CD4-positive, alpha-beta T cell treated with Interleukin-15 for 1 hour (primary cell): Measurements from ENCODE around the gene CHRNA3.

ENCODE experiments used
- DNase-seq: peaks from one replicate; pipeline ENCODE4 v3.0.0-alpha.2; 2020

CHRNA3 gene

GRCh38 chr15:78620527-78621421, at the start of gene CHRNA3:
TSS of gene CHRNA3 (minus strand) at chr15:78620996. CDS start at chr15:78620794, 202 bp downstream.
- no peak for DNase-seq

- DNase-seq: no peak
Measured at GRCh38 chr15:78668987-78669386, 48.2 kb upstream of the CHRNA3 start.

- DNase-seq: no peak
Measured at GRCh38 chr15:78667578-78668236, 46.9 kb upstream of the CHRNA3 start.

- no peak for DNase-seq
Measured at GRCh38 chr15:78666010-78666409, 45.2 kb upstream of the CHRNA3 start.

GRCh38 chr15:78663703-78664102, 42.9 kb upstream of the CHRNA3 start:
- DNase-seq: no peak

GRCh38 chr15:78662028-78662427, 41.2 kb upstream of the CHRNA3 start:
- no peak for DNase-seq

GRCh38 chr15:78661001-78661400, 40.2 kb upstream of the CHRNA3 start:
- DNase-seq: no peak

- DNase-seq: no peak
Measured at GRCh38 chr15:78660584-78660983, 39.8 kb upstream of the CHRNA3 start.

GRCh38 chr15:78658823-78659222, 38.0 kb upstream of the CHRNA3 start:
- no peak for DNase-seq

- no peak for DNase-seq
Measured at GRCh38 chr15:78654272-78654671, 33.5 kb upstream of the CHRNA3 start.

- no peak for DNase-seq
Measured at GRCh38 chr15:78651930-78652615, 31.3 kb upstream of the CHRNA3 start.

- DNase-seq: no peak
Measured at GRCh38 chr15:78651007-78651406, 30.2 kb upstream of the CHRNA3 start.

- DNase-seq: no peak
Measured at GRCh38 chr15:78650022-78650421, 29.2 kb upstream of the CHRNA3 start.

GRCh38 chr15:78645009-78645408, 24.2 kb upstream of the CHRNA3 start:
- no peak for DNase-seq

- no peak for DNase-seq
Measured at GRCh38 chr15:78642331-78642730, 21.5 kb upstream of the CHRNA3 start.

- no peak for DNase-seq
Measured at GRCh38 chr15:78641749-78642275, 21.0 kb upstream of the CHRNA3 start.

GRCh38 chr15:78641102-78641748, 20.4 kb upstream of the CHRNA3 start, which contains the start of gene CHRNB4:
TSS of gene CHRNB4 (minus strand) at chr15:78641210. CDS start at chr15:78641133, 77 bp downstream.
- no peak for DNase-seq

GRCh38 chr15:78640527-78641101, 19.8 kb upstream of the CHRNA3 start:
- no peak for DNase-seq

- no peak for DNase-seq
Measured at GRCh38 chr15:78638658-78639314, 18.0 kb upstream of the CHRNA3 start.

GRCh38 chr15:78637776-78638435, 17.1 kb upstream of the CHRNA3 start:
- DNase-seq: no peak

GRCh38 chr15:78636378-78636859, 15.6 kb upstream of the CHRNA3 start:
- DNase-seq: no peak
